Liver (tissue), 9 donors: Measurements from ENCODE around the gene SNCA. TPM values are rescaled to one million over a fixed set of nuclear protein-coding genes. Genes with fewer than 3 reads are reported as not detected.

Experiments
- DNase-seq: peaks from one replicate; pipeline ENCODE4 v3.0.0-alpha.2; 2017; ENCODE audit warnings: low spot score
- H3K27ac ChIP-seq, 2 donors: one replicate each; pipeline ENCODE4 v1.7.0; 2013; ENCODE audit warnings: inconsistent platforms in 2 of 2, low read length in 2 of 2, control low read depth in 1 of 2, low read depth in 1 of 2, mild to moderate bottlenecking in 1 of 2
- H3K27me3 ChIP-seq, 4 donors: one replicate each; pipeline versions ENCODE4 v1.6.1 to v1.7.0; 2013; ENCODE audit warnings: low read length in 3 of 4, inconsistent platforms in 1 of 4, mild to moderate bottlenecking in 1 of 4, moderate library complexity in 1 of 4; ENCODE audit not compliant: control insufficient read depth in 4 of 4, insufficient read depth in 4 of 4
- H3K36me3 ChIP-seq, 4 donors: one replicate each; pipeline versions ENCODE4 v1.6.1 to v1.7.0; 2013; ENCODE audit warnings: low read length in 3 of 4, mild to moderate bottlenecking in 3 of 4, low read depth in 1 of 4, moderate library complexity in 1 of 4; ENCODE audit not compliant: control insufficient read depth in 4 of 4, insufficient read depth in 3 of 4
- H3K4me1 ChIP-seq, 4 donors: one replicate each; pipeline versions ENCODE4 v1.6.1 to v1.7.0; 2013; ENCODE audit warnings: low read length in 3 of 4, mild to moderate bottlenecking in 3 of 4, moderate library complexity in 1 of 4; ENCODE audit not compliant: control insufficient read depth in 4 of 4, insufficient read depth in 4 of 4
- H3K4me3 ChIP-seq, 3 donors: one replicate each; pipeline versions ENCODE4 v1.6.1 to v1.7.0; 2013; ENCODE audit warnings: low read length in 3 of 3, control low read depth in 1 of 3, low read depth in 1 of 3, mild to moderate bottlenecking in 1 of 3
- H3K9ac ChIP-seq, 2 donors: one replicate each; pipeline ENCODE4 v1.7.0; 2013; ENCODE audit warnings: low read length in 2 of 2, mild to moderate bottlenecking in 2 of 2, moderate library complexity in 2 of 2, control low read depth in 1 of 2, low read depth in 1 of 2
- H3K9me3 ChIP-seq, 4 donors: one replicate each; pipeline versions ENCODE4 v1.6.1 to v1.7.0; 2013; ENCODE audit warnings: low read length in 3 of 4; ENCODE audit not compliant: control insufficient read depth in 4 of 4
- CTCF ChIP-seq: fragments of 150-350 bp; IDR thresholded peaks from 2 replicates; pipeline ENCODE4 v1.5.1; 2017; ENCODE audit warnings: improper control_type of control experiment, low read depth, low read length; ENCODE audit not compliant: missing input control
- EGR1 ChIP-seq, 2 donors: IDR thresholded peaks; 2 replicates each; pipeline ENCODE4 v1.6.1; 2016 to 2018; ENCODE audit warnings: antibody characterized with exemption in 2 of 2, low read depth in 2 of 2
- FOXA1 ChIP-seq: IDR thresholded peaks from 2 replicates; pipeline ENCODE4 v1.6.1; 2016; ENCODE audit warnings: antibody characterized with exemption
- FOXA2 ChIP-seq: IDR thresholded peaks from 2 replicates; pipeline ENCODE4 v1.6.1; 2016; ENCODE audit warnings: antibody characterized with exemption
- GABPA ChIP-seq, 2 donors: IDR thresholded peaks in 1 of 2; conservative IDR thresholded peaks in 1 of 2; 2 replicates each; pipeline ENCODE4 v1.6.1; 2016; ENCODE audit warnings: antibody characterized with exemption in 2 of 2, mild to moderate bottlenecking in 1 of 2, moderate library complexity in 1 of 2
- HNF4A ChIP-seq, 2 donors: conservative IDR thresholded peaks; 2 replicates each; pipeline ENCODE4 v1.6.1; 2016; ENCODE audit warnings: antibody characterized with exemption in 2 of 2, mild to moderate bottlenecking in 2 of 2
- HNF4G ChIP-seq: IDR thresholded peaks from 2 replicates; pipeline ENCODE4 v1.6.1; 2016; ENCODE audit warnings: antibody characterized with exemption
- JUND ChIP-seq, 2 donors: IDR thresholded peaks; 2 replicates each; pipeline ENCODE4 v1.6.1; 2016; ENCODE audit warnings: antibody characterized with exemption in 2 of 2
- MAX ChIP-seq: IDR thresholded peaks from 2 replicates; pipeline ENCODE4 v1.6.1; 2016; ENCODE audit warnings: antibody characterized with exemption
- NR2F2 ChIP-seq: IDR thresholded peaks from 2 replicates; pipeline ENCODE4 v1.6.1; 2016; ENCODE audit warnings: antibody characterized with exemption
- RAD21 ChIP-seq, 2 donors: IDR thresholded peaks; 2 replicates each; pipeline ENCODE4 v1.6.1; 2016; ENCODE audit warnings: antibody characterized with exemption in 2 of 2, mild to moderate bottlenecking in 2 of 2
- RXRA ChIP-seq, 2 donors: IDR thresholded peaks; 2 replicates each; pipeline ENCODE4 v1.6.1; 2017 to 2018; ENCODE audit warnings: antibody characterized with exemption in 2 of 2, mild to moderate bottlenecking in 1 of 2
- SP1 ChIP-seq: IDR thresholded peaks from 2 replicates; pipeline ENCODE4 v1.6.1; 2018; ENCODE audit warnings: antibody characterized with exemption, mild to moderate bottlenecking
- TAF1 ChIP-seq: conservative IDR thresholded peaks from 2 replicates; pipeline ENCODE4 v1.6.1; 2016; ENCODE audit warnings: antibody characterized with exemption, mild to moderate bottlenecking
- YY1 ChIP-seq: IDR thresholded peaks from 2 replicates; pipeline ENCODE4 v1.6.1; 2016; ENCODE audit warnings: antibody characterized with exemption, mild to moderate bottlenecking
- ZBTB33 ChIP-seq: IDR thresholded peaks from 2 replicates; pipeline ENCODE4 v1.6.1; 2016; ENCODE audit warnings: antibody characterized with exemption
- WGBS: extraction: QIAGEN DNeasy Blood & Tissue Kit; methylation state at CpG from one replicate; pipeline ENCODE4 v1.1.7; 2013; 5-methylcytosine and 5-hydroxymethylcytosine counted together
- polyA plus RNA-seq, 2 donors: library from polyadenylated mRNA; stranded (reverse) in 1 of 2; unstranded in 1 of 2; fragments of 200-250 nt in 1 of 2; fragments of >200 nt in 1 of 2; fragmentation: Nextera tagmentation in 1 of 2; extraction: Ambion mirVana in 1 of 2; gene quantifications; one replicate each; pipeline versions ENCODE4 v1.2.1 to v1.2.3, GENCODE V29; 2013 to 2015
- total RNA-seq, 2 donors: library from RNA; depleted of rRNA; stranded (reverse); fragments of >200 nt; gene quantifications; one replicate each; pipeline ENCODE4 v1.2.3, GENCODE V29; 2014
- TF ChIP-seq, protein P1 (sequence below): IDR thresholded peaks from 2 replicates; pipeline ENCODE4 v1.6.1; 2016; ENCODE audit warnings: antibody characterized with exemption, mild to moderate bottlenecking
- TF ChIP-seq, protein P2 (sequence below): IDR thresholded peaks from 2 replicates; pipeline ENCODE4 v1.6.1; 2016; ENCODE audit warnings: antibody characterized with exemption
- donor health status: healthy.
- donor health status: healthy.
- donor health status: healthy.
- donor health status: healthy.
- donor health status: healthy.

The SNCA gene
- total and polyA plus RNA-seq, 4 donors: 0.44 to 292 (median 0.70) TPM

- Histone ChIP-seq H3K9me3 (no peaks in the 10 kb centered on the region), H3K36me3 (no peaks in the 10 kb centered on the region), H3K9ac (no peak overlapping the region), H3K27me3 (peaks cover 0 to 3% (median 0%) of the 10 kb centered on the region in 4 donors), H3K4me1 (no peaks in the 10 kb centered on the region), H3K27ac (no peak overlapping the region), H3K4me3 (no peak overlapping the region)
- no peak for DNase-seq
- WGBS: 51% methylated on average over 2 of the region's 2 CpGs
- TF ChIP-seq GABPA (IDR thresholded peaks at IDR 0.05 in 1 of 2, conservative IDR thresholded peaks at IDR 0.05 in 1 of 2): no peak
- TF ChIP-seq, protein P1, sequence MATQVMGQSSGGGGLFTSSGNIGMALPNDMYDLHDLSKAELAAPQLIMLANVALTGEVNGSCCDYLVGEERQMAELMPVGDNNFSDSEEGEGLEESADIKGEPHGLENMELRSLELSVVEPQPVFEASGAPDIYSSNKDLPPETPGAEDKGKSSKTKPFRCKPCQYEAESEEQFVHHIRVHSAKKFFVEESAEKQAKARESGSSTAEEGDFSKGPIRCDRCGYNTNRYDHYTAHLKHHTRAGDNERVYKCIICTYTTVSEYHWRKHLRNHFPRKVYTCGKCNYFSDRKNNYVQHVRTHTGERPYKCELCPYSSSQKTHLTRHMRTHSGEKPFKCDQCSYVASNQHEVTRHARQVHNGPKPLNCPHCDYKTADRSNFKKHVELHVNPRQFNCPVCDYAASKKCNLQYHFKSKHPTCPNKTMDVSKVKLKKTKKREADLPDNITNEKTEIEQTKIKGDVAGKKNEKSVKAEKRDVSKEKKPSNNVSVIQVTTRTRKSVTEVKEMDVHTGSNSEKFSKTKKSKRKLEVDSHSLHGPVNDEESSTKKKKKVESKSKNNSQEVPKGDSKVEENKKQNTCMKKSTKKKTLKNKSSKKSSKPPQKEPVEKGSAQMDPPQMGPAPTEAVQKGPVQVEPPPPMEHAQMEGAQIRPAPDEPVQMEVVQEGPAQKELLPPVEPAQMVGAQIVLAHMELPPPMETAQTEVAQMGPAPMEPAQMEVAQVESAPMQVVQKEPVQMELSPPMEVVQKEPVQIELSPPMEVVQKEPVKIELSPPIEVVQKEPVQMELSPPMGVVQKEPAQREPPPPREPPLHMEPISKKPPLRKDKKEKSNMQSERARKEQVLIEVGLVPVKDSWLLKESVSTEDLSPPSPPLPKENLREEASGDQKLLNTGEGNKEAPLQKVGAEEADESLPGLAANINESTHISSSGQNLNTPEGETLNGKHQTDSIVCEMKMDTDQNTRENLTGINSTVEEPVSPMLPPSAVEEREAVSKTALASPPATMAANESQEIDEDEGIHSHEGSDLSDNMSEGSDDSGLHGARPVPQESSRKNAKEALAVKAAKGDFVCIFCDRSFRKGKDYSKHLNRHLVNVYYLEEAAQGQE: no peak
- no peak for TF ChIP-seq TAF1
- TF ChIP-seq YY1: no peak
- TF ChIP-seq, protein P2, sequence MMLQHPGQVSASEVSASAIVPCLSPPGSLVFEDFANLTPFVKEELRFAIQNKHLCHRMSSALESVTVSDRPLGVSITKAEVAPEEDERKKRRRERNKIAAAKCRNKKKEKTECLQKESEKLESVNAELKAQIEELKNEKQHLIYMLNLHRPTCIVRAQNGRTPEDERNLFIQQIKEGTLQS: no peak
- TF ChIP-seq FOXA1: no peak
- no peak for TF ChIP-seq RAD21 (IDR thresholded peaks at IDR 0.05)
- TF ChIP-seq EGR1 (IDR thresholded peaks at IDR 0.05; ENCODE audit: low read depth in 2 of 2): no peak
- TF ChIP-seq SP1: no peak
- TF ChIP-seq RXRA (IDR thresholded peaks at IDR 0.05): no peak
- no peak for TF ChIP-seq FOXA2
- no peak for TF ChIP-seq HNF4G
- no peak for TF ChIP-seq JUND (IDR thresholded peaks at IDR 0.05)
- no peak for TF ChIP-seq NR2F2
- TF ChIP-seq ZBTB33: no peak
Measured at GRCh38 chr4:89813197-89813596, 23.8 kb downstream of the SNCA start.

DNA sequence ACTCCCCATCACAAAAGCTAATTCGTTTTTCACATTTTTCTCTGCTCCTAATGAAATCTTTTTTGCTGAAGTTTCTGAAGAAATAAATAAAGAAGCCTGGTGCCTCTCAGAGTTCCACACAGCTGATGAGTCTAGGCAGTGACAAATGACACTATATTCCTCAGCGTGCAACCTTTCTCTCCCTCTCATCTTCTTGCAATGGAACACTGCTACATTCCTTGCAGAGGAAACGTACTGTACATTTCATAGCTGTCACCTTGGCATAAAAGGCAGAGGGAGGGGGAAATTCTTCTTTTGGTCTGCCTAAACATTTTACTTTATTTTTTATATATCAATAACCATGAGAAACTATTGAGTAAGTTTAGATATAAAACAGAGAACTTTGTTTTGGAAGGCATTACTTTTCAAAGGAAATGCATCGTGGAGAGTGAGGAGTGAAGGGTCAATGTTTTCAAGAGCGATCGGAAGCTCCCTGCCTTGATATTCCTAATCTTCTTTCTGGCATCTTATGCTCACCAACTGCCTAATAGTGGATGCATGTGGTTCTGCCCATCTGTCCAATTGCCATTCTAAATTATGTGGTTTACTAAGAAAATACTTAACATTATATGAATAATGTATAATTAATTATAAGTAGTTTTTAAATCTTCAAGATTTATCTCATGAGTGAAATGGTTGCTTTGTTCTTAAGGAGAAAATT is 29.4 kb downstream of the SNCA start:
- Histone ChIP-seq H3K9ac (no peak overlapping the region), H3K27ac (no peak overlapping the region), H3K4me1 (no peaks in the 10 kb centered on the region), H3K9me3 (no peaks in the 10 kb centered on the region), H3K36me3 (no peaks in the 10 kb centered on the region), H3K4me3 (no peak overlapping the region), H3K27me3 (no peaks in the 10 kb centered on the region)
- DNase-seq: no peak
- 69% methylated on average over 6 of the region's 6 CpGs for WGBS
- no peak for TF ChIP-seq HNF4A (conservative IDR thresholded peaks at IDR 0.05)
- TF ChIP-seq, protein P2: no peak
- no peak for TF ChIP-seq HNF4G
- no peak for TF ChIP-seq FOXA1
- TF ChIP-seq MAX: no peak
- TF ChIP-seq GABPA (IDR thresholded peaks at IDR 0.05 in 1 of 2, conservative IDR thresholded peaks at IDR 0.05 in 1 of 2): no peak
- no peak for TF ChIP-seq EGR1 (IDR thresholded peaks at IDR 0.05; ENCODE audit: low read depth in 2 of 2)
- no peak for TF ChIP-seq RAD21 (IDR thresholded peaks at IDR 0.05)
- TF ChIP-seq, protein P1: no peak
- no peak for TF ChIP-seq RXRA (IDR thresholded peaks at IDR 0.05)
- TF ChIP-seq TAF1: no peak
- TF ChIP-seq CTCF: no peak
